ENCODE measurements around the gene SAXO1.

Gene SAXO1

GRCh38 chr9:18909140-18910018, 123.6 kb downstream of the SAXO1 start:
- no peak for DNase-seq

DNA sequence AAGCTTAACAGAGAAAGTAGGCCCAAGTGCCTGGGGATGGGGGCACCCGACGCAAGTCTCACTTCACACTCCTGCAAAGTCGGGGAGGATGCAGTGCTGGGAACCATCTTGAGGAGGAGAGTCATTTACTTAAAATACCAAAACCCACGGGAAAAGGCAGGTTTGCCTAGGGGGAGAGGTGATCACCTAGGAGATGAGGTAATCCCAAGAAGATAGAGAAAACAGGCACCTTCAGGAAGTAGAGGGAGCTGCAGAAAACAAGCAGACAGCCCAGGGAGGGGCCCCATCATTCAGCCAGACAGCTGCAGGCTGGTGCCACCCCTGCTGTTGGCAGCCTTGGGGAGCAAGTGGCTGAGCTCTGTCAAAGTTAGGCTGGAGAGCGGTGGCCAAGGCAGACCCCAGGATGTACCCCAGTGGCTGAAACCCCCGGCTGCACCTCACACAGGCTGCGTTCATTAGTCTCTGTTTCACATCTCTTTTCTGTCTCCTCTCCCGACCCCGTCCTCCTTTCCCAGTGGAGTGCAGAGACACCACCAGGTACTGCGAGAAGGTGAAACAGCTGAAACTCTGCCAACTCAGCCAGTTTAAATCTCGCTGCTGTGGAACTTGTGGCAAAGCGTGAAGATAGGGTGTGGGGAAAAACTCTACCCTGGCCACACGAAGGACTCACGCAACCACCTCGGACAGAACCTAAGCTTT, 124.9 kb downstream of the SAXO1 start:
- no peak for DNase-seq

DNA sequence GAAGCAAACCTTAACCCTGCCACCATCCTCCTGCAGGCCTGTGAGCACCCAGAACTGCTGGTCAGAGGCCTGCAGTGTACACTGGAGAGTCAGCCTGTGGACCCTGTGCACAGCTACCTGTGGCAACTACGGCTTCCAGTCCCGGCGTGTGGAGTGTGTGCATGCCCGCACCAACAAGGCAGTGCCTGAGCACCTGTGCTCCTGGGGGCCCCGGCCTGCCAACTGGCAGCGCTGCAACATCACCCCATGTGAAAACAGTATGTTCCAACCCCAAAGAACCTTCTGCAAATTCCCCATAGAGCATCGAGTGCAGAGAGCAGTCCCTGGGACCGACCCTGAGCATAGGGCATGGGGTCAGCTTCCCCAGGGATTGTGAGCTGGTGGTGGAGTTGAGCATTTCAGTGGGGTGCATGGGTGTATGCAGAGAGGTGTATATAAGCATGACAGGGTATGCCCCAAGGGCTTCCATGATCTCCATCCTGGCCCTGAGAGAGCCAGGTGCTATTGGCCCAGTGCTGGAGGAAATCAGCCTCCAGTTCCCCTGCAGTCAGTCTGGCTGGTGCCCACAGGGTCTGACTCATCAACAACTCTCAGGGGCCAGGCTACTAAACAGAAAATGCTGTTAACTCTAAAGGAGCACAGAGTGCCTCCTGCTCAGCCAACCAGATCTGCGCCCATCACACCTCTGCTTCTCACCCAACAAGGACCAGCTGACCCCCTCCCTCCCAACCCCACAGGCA, 126.2 kb downstream of the SAXO1 start:
- DNase-seq = no peak

DNA sequence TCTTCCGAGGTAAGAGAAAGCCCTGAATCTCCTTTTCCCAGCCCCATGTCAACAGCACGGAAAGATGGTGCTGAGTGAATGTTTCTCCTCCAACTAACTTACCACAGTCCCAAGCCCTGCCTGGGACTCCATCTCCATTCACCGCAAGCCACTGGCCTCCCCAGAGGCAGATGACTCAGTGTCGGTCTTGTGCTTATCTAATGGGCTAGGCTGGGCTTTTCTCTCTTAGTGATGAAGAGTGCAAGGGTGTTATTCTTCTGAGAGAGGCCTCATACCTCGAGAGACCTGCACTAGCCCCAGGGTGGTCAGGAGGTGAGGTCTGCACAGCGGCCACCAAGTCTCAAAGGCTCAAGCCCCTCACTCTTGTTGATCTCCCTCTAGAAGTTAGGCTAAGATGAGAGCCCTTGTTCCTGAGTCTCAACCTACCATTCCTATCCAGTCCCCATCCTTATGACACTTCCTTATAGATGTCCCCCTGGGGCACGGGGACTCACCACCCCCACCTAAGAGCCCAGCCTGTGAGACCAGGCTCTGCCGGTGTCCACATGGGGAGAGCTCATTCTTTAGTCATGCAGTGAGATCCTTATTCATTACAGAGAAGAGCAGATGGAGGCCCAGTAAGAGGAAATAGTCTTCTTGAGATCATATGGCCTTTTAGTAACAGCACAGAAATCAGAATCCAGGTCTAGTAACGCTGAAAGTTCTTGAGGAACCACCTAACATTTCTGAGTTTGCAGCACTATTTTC, 127.0 kb downstream of the SAXO1 start:
- DNase-seq = no peak

DNA sequence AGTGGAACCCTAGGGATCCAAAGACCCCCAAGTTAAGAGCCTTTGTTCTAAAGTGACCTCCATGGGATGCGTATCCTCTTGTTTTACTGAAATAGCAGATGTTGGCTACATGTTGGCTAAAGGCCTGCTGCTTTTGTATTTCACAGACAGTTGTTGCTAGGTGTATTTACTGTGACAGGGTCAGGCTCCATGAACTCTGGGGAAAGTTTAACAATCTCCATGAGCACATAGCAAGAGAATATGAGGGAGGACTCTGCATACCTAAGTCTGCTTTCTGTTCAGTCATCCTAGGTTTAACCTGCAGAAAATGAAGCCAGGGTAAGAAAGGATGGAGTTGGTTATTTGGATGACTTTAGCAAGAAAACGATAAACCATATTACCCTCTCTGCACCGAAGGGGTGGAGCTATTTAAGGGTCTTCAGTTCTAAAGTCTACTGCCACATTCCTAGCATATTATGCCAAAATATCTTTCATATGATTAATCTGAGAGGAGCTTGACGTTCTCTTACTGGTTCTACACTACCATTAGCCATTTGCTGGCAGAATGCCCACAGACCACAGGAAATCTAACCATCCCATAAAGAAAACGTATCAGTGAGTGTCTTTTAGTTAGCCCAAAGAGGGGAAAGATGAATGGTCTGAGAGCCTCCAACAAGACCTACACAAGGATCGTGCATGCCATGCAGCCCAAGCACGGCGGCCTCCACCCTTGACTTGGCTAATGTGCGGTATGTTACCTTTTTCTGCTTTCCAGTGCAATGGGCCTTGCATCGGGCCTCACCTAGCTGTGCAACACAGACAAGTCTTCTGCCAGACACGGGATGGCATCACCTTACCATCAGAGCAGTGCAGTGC, 127.8 kb downstream of the SAXO1 start:
- no peak for DNase-seq

- DNase-seq = no peak
Measured at GRCh38 chr9:18903450-18903849, 129.6 kb downstream of the SAXO1 start.

DNA sequence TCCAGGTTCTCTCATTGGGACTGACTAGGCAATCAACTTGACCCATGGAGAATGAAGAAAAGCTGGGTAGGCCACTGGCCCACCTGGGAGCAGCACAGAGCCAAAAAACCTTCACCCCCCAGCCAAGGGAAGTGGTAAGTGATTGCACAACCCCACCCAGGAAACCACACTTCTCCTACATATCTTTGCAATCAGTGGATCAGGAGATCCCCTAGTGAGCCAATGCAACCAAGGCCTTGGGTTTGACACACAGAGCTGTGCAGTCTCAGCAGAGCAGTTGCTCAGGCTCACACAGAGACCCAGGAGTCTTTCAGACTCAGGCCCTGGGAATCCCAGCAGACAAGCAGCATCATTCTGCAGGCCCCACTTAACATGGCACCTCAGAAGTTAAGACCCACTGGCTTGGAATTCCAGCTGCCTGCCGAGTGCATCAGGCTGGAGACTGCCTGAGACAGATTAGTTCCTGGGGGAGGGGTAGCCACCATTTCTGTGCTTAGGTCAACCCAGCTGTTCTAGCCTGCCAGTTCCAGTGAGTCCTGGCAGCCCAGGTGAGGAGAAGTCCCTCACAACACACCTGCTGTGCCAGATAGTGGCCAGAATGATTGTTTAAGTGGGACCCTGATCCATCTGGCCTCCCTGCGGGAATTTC, 136.4 kb downstream of the SAXO1 start:
- DNase-seq = no peak

GRCh38 chr9:18896004-18896403, 137.0 kb downstream of the SAXO1 start:
- DNase-seq = no peak

DNA sequence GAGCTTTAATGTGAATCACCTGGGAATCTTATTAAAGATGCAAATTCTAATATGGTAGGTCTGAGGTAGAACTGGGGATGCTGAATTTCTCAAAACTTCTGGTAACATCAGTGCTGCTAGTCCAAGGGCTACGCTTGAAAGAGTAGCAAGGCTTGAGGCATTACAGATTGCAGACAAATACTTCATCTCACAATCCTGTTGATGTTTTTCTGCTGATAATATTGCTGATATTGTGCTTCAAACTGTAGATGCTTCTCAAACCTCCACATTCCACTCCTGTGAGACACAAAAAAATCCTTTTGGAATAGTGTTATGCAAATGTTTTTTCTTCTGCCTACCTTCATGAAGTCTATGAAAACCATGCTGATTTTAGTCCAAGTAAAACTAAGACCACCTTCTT, 139.5 kb downstream of the SAXO1 start:
- DNase-seq = no peak

DNA sequence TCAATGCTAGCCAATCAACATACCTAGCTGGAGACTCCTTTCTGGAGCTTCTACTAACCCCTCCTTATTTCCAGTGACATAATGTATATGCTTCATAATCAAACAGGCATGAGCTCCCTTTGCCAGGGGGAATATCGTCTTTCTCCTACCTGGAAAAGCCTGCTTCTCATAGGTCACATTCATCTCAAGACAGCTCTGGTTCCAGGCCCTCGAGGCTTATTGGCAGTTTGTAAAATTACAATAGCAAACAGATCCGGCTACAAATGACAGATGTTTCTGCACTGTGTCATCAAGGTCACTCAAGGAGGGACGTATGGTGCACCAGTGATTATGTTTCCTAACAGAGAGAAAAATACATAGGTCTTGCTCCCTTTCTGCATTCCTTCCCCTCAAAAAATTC, 140.0 kb downstream of the SAXO1 start:
- no peak for DNase-seq

- DNase-seq = no peak
Measured at GRCh38 chr9:18891946-18892670, 140.9 kb downstream of the SAXO1 start.

DNA sequence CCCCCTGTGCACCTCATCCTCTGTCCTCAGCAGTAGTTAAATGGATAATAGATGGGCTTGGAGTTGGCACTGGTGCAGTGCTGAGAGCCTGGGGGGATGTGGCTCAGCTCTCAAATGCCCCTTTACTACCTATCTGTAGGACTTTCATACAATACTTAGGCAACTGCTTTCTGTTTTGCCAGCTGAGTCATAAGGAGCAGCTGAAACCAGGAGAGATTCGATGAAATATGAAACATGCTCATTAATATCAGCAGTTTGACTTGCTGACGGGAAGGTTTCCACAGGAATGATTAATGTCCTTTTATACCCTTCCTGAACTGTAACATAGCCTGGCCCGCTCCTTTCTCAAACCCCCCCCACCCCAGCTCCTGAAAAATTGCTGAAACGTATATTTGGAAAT, 142.6 kb downstream of the SAXO1 start:
- no peak for DNase-seq

GRCh38 chr9:18889550-18889949, 143.5 kb downstream of the SAXO1 start:
- DNase-seq = no peak

DNA sequence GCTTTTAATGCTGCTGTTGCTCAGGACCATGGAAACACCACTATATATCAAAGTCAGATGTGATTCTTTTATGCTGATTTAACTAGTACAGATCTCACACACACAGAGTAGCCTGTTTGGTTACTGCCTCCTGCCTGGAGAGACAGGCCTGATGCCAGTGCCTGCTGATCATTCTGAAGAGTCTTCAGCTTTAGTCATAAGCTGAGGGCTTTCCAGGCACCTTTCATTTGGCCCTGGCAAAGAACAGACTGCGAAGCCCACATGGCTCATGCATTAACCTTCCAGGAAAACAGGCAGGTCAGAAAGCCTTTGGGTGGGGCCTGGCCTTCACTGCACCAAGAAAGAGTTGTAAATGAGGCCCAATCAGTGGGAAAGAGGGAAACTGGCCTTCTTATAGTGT, 144.7 kb downstream of the SAXO1 start:
- DNase-seq = no peak

- DNase-seq = no peak
Measured at GRCh38 chr9:18887546-18887945, 145.5 kb downstream of the SAXO1 start.

- no peak for DNase-seq
Measured at GRCh38 chr9:18881758-18882157, 151.3 kb downstream of the SAXO1 start.

DNA sequence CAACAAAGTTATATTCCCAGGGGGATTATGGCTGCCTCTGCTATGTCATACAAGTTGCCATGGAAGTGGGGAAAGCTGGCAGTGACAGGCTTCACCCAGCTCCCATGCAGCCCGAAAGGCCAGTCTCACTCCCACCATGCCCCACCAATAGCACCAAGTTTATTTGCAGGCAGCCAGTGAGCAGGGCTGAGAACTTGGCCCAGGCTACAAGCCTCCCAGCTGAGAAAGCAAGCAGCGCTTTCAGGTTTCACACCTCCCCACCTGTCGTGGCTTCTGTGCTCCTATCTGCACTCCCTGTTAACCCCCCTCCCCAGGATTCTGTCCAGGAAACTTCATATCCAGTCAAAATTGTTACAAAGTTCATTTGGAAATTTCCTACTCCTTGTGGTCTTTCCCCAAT, 155.0 kb downstream of the SAXO1 start:
- DNase-seq = no peak
